Thoracic aorta (tissue), 2 donors: ENCODE measurements around the gene NDUFAF4. TPM values are rescaled to one million over a fixed set of nuclear protein-coding genes. Genes with fewer than 3 reads are reported as not detected.

Experiments
- ATAC-seq: fragments of 150-250 bp; one replicate; pipeline ENCODE4 v1.8.0; 2017; ENCODE audit warnings: low read depth; ENCODE audit not compliant: insufficient number of reproducible peaks, low FRiP score
- DNase-seq: peaks from one replicate; pipeline ENCODE4 v3.0.0-alpha.2; 2020; ENCODE audit warnings: low spot score
- H3K27ac ChIP-seq, 2 donors: fragments of 200-600 bp; sonication (generic); 1 replicate in 1 of 2; 2 replicates in 1 of 2; pipeline ENCODE4 v1.5.1; 2016; ENCODE audit warnings: mild to moderate bottlenecking in 2 of 2, moderate library complexity in 2 of 2
- H3K27me3 ChIP-seq: fragments of 200-600 bp; sonication (generic); replicated peaks from 2 replicates; pipeline ENCODE4 v1.6.0; 2016; ENCODE audit warnings: mild to moderate bottlenecking; ENCODE audit not compliant: insufficient read depth
- H3K36me3 ChIP-seq: fragments of 200-600 bp; sonication (generic); one replicate; pipeline ENCODE4 v1.5.1; 2016
- H3K4me1 ChIP-seq, 2 donors: fragments of 200-600 bp; sonication (generic); 1 replicate in 1 of 2; 2 replicates in 1 of 2; pipeline versions ENCODE4 v1.5.1 to v1.6.0; 2016; ENCODE audit warnings: low read depth in 2 of 2, mild to moderate bottlenecking in 1 of 2; ENCODE audit not compliant: control insufficient read depth in 1 of 2
- H3K4me3 ChIP-seq: fragments of 200-600 bp; sonication (generic); 2 replicates; pipeline ENCODE4 v1.5.1; 2016; ENCODE audit warnings: mild to moderate bottlenecking
- H3K9me3 ChIP-seq: fragments of 200-600 bp; sonication (generic); 2 replicates; pipeline ENCODE4 v1.5.1; 2016
- CTCF ChIP-seq: fragments of 200-600 bp; sonication (generic); IDR thresholded peaks from one replicate; pipeline ENCODE4 v1.5.1; 2019; ENCODE audit warnings: antibody characterized with exemption
- total RNA-seq, 2 donors: library from RNA; depleted of rRNA; stranded (reverse); fragments of >200 nt; gene quantifications; one replicate each; pipeline versions ENCODE4 v1.1.0 to v1.2.3, GENCODE V29; 2016

Gene NDUFAF4
- total RNA-seq, 2 donors from 2014 or later: 11.5 to 15.3 TPM

- no peak for ATAC-seq
- H3K36me3 ChIP-seq: no peaks in the 10 kb centered on the region
- H3K27ac ChIP-seq: no peak overlapping the region
Observed at GRCh38 chr6:96913621-96914020, 15.9 kb upstream of the NDUFAF4 start.

GRCh38 chr6:96911751-96912150 lies 14.1 kb upstream of the NDUFAF4 start:
- ATAC-seq: no peak
- H3K27me3 ChIP-seq: no peaks in the 10 kb centered on the region
- no peaks in the 10 kb centered on the region for H3K36me3 ChIP-seq
- no peak for DNase-seq
- no peak for TF ChIP-seq CTCF
- H3K4me3 ChIP-seq: no peak overlapping the region
- H3K9me3 ChIP-seq: no peaks in the 10 kb centered on the region
- no peak overlapping the region for H3K27ac ChIP-seq
- no peaks in the 10 kb centered on the region for H3K4me1 ChIP-seq

More at GRCh38 chr6:96913621-96914020, 15.9 kb upstream of the NDUFAF4 start:
- DNase-seq: no peak
- TF ChIP-seq CTCF: no peak
- Histone ChIP-seq H3K27me3 (no peaks in the 10 kb centered on the region), H3K4me3 (no peak overlapping the region), H3K4me1 (no peaks in the 10 kb centered on the region), H3K9me3 (no peaks in the 10 kb centered on the region)

GRCh38 chr6:96911171-96911570 lies 13.5 kb upstream of the NDUFAF4 start:
- ATAC-seq (no peak), DNase-seq (no peak)
- H3K27me3 ChIP-seq: no peaks in the 10 kb centered on the region
- no peak for TF ChIP-seq CTCF
- H3K36me3 ChIP-seq: no peaks in the 10 kb centered on the region
- H3K4me3 ChIP-seq: no peak overlapping the region
- H3K4me1 ChIP-seq: no peaks in the 10 kb centered on the region
- no peak overlapping the region for H3K27ac ChIP-seq
- no peaks in the 10 kb centered on the region for H3K9me3 ChIP-seq

GRCh38 chr6:96909811-96910210 lies 12.1 kb upstream of the NDUFAF4 start:
- Histone ChIP-seq H3K4me3 (no peak overlapping the region), H3K27me3 (no peaks in the 10 kb centered on the region), H3K4me1 (no peaks in the 10 kb centered on the region), H3K27ac (no peak overlapping the region), H3K36me3 (no peaks in the 10 kb centered on the region), H3K9me3 (no peaks in the 10 kb centered on the region)
- TF ChIP-seq CTCF: no peak
- no peak for DNase-seq
- ATAC-seq: no peak

- ATAC-seq (no peak), DNase-seq (no peak)
- H3K9me3 ChIP-seq: no peaks in the 10 kb centered on the region
- no peaks in the 10 kb centered on the region for H3K4me1 ChIP-seq
- no peak for TF ChIP-seq CTCF
- H3K27ac ChIP-seq: no peak overlapping the region
- H3K36me3 ChIP-seq: no peaks in the 10 kb centered on the region
- no peaks in the 10 kb centered on the region for H3K27me3 ChIP-seq
- no peak overlapping the region for H3K4me3 ChIP-seq
Observed at GRCh38 chr6:96907498-96907897, 9.8 kb upstream of the NDUFAF4 start.
